HepG2 (cell line): ENCODE measurements around the gene SNAPC3. TPM values are rescaled to one million over a fixed set of nuclear protein-coding genes. Genes with fewer than 3 reads are reported as not detected.
A peak's percentile ranks its signal among the peaks of the same experiment; 100 is the strongest.

Experiments used
- ATAC-seq: fragments of 200-7000 bp; cut with Tn5 transposase; 3 replicates; pipeline ENCODE4 v1.9.1; 2020; ENCODE audit warnings: mild to moderate bottlenecking, moderate library complexity
- BruUV-seq: library from RNA; stranded (reverse); fragments of 400-500 nt; replicated peaks from 2 replicates; lab custom pipeline; 2021; lab: Mats Ljungman, UMichigan
- CTCF ChIA-PET: fragments of 300-600 bp; formaldehyde crosslinking; extraction: SDS; loops from one replicate; lab custom pipeline; 2021; ENCODE audit warnings: low total read pairs, inconsistent platforms, low intra/inter-chr PET ratio; lab: Yijun Ruan, JAX
- POLR2A ChIA-PET: fragments of 350-600 bp; sonication (Branson Sonifier 250); formaldehyde crosslinking; loops from one replicate; lab custom pipeline; 2020; ENCODE audit warnings: antibody characterized with exemption, inconsistent platforms; lab: Yijun Ruan, JAX
- DNase-seq: peaks from one replicate; pipeline ENCODE4 v3.0.0-alpha.2; 2015; ENCODE audit warnings: low spot score
- FAIRE-seq: peaks from 3 replicates; lab custom pipeline; 2011; peaks lifted over from hg19 to GRCh38; lab: Jason Lieb, UNC
- H2AFZ ChIP-seq: one replicate; pipeline ENCODE4 v1.6.1; 2011; ENCODE audit warnings: low read length, inconsistent platforms
- H3K27ac ChIP-seq: fragments of 300-600 bp; 3 replicates; pipeline ENCODE4 v1.8.0; 2011; ENCODE audit warnings: mixed run types, mild to moderate bottlenecking, mixed read lengths, low read length, inconsistent platforms; ENCODE audit not compliant: insufficient read depth; ENCODE audit errors: extremely low read length
- H3K27me3 ChIP-seq, 2 experiments: fragments of 200-600 bp in 1 of 2; 2 replicates in 1 of 2; 3 replicates in 1 of 2; pipeline versions ENCODE4 v1.6.0 to v1.8.0; 2011; ENCODE audit warnings: low read length in 2 of 2, mild to moderate bottlenecking in 2 of 2, moderate library complexity in 2 of 2, inconsistent platforms in 1 of 2; ENCODE audit not compliant: insufficient read depth in 2 of 2, control insufficient read depth in 1 of 2
- H3K36me3 ChIP-seq, 2 experiments: fragments of 200-600 bp in 1 of 2; replicated peaks in 1 of 2; 2 replicates in 1 of 2; 3 replicates in 1 of 2; pipeline versions ENCODE4 v1.5.1 to v1.8.0; 2011; ENCODE audit warnings: low read length in 2 of 2, inconsistent platforms in 1 of 2; ENCODE audit not compliant: insufficient read depth in 2 of 2, control insufficient read depth in 1 of 2
- H3K4me1 ChIP-seq: 2 replicates; pipeline ENCODE4 v1.5.1; 2012; ENCODE audit warnings: low read length, inconsistent platforms; ENCODE audit not compliant: insufficient read depth
- H3K4me2 ChIP-seq: 2 replicates; pipeline ENCODE4 v1.6.0; 2011; ENCODE audit warnings: low read depth, low read length, inconsistent platforms
- H3K4me3 ChIP-seq, 3 experiments: fragments of 200-600 bp in 1 of 3; sonication (generic), shearing (Covaris generic) in 1 of 3; replicated peaks in 1 of 3; 2 replicates each; pipeline ENCODE4 v1.5.1; 2011 to 2016; ENCODE audit warnings: low read length in 3 of 3, inconsistent platforms in 2 of 3, low read depth in 2 of 3, mild to moderate bottlenecking in 2 of 3, control low read depth in 1 of 3, mixed read lengths in 1 of 3; ENCODE audit not compliant: insufficient read depth in 1 of 3
- H3K79me2 ChIP-seq: one replicate; pipeline ENCODE4 v1.6.1; 2011; ENCODE audit warnings: low read length, inconsistent platforms; ENCODE audit not compliant: insufficient read depth
- H3K9ac ChIP-seq: 2 replicates; pipeline ENCODE4 v1.6.0; 2011; ENCODE audit warnings: mild to moderate bottlenecking, low read depth, low read length, inconsistent platforms; ENCODE audit not compliant: insufficient read depth
- H3K9me3 ChIP-seq: 2 replicates; pipeline ENCODE4 v1.5.1; 2012; ENCODE audit warnings: mild to moderate bottlenecking, low read length
- H4K20me1 ChIP-seq: 2 replicates; pipeline ENCODE4 v1.6.0; 2011; ENCODE audit warnings: inconsistent platforms, mild to moderate bottlenecking, low read length, moderate library complexity; ENCODE audit not compliant: insufficient read depth
- FOXA3 ChIP-seq: IDR thresholded peaks from 2 replicates; pipeline ENCODE4 v1.6.1; 2016; ENCODE audit warnings: missing genetic modification reagents, missing compliant biosample characterization
- KDM3A ChIP-seq: IDR thresholded peaks from 2 replicates; pipeline ENCODE4 v1.6.1; 2018; ENCODE audit warnings: low read depth, missing compliant biosample characterization
- NFYB ChIP-seq: sonication (generic); formaldehyde crosslinking; IDR thresholded peaks from 2 replicates; pipeline ENCODE4 v1.4.0; 2020; ENCODE audit warnings: missing genetic modification reagents
- NFYC ChIP-seq: IDR thresholded peaks from 2 replicates; pipeline ENCODE4 v1.6.1; 2016; ENCODE audit warnings: missing genetic modification reagents, missing compliant biosample characterization
- RBM22 ChIP-seq: fragments of 200-400 bp; formaldehyde crosslinking; optimal IDR thresholded peaks from 2 replicates; pipeline ENCODE3; 2017; ENCODE audit warnings: mild to moderate bottlenecking, low read length, moderate library complexity
- STAG1 ChIP-seq: sonication (generic); formaldehyde crosslinking; IDR thresholded peaks from 2 replicates; pipeline ENCODE4 v1.4.0; 2020; ENCODE audit warnings: missing genetic modification reagents
- WGBS: methylation state at CpG from one replicate; pipeline ENCODE4 v1.1.6; 2017; ENCODE audit warnings: low lambda C conversion rate; 5-methylcytosine and 5-hydroxymethylcytosine counted together
- in situ Hi-C: cut with HindIII; loops from 2 replicates; pipeline ENCODE4 v1.10.0; 2017; ENCODE audit warnings: low pct_unique_long_range_greater_than_20kb; ENCODE audit not compliant: extremely low pct_ligation_motif_present
- intact Hi-C: fragments of 100-400 bp; cut with micrococcal nuclease; formaldehyde crosslinking; loops from one replicate; pipeline ENCODE4 v1.10.0; 2022; ENCODE audit not compliant: unreplicated experiment
- polyA plus RNA-seq, 8 experiments: library from polyadenylated mRNA; depleted of rRNA in 3 of 8; stranded (reverse) in 7 of 8; unstranded in 1 of 8; fragments of >200 nt; fragmentation: Illumina TruSeq in 4 of 8; extraction: Trizol in 4 of 8; gene quantifications; 2 replicates each; pipeline versions ENCODE4 v1.2.1 to v1.2.3, GENCODE V29; 2011 to 2016; ENCODE audit warnings: low read depth in 4 of 8, missing spikeins in 1 of 8, mixed read lengths in 1 of 8; ENCODE audit not compliant: insufficient read depth in 1 of 8
- total RNA-seq, 5 experiments: library from RNA; depleted of rRNA; stranded (reverse); fragments of >200 nt; fragmentation: Illumina TruSeq; extraction: Trizol; gene quantifications; 2 replicates each; pipeline ENCODE4 v1.2.3, GENCODE V29; 2016; ENCODE audit warnings: low read depth in 1 of 5
- TF ChIP-seq, protein P1 (sequence below): sonication (generic); formaldehyde crosslinking; IDR thresholded peaks from 2 replicates; pipeline ENCODE4 v1.5.0; 2020; ENCODE audit warnings: mild to moderate bottlenecking, missing genetic modification reagents, moderate library complexity

SNAPC3 gene
- total and polyA plus RNA-seq, 2 of the 13 experiments (the other 11 are each of a cell fraction or from before 2014, with no cell fraction given) = 25.6 to 26.0 TPM

DNA sequence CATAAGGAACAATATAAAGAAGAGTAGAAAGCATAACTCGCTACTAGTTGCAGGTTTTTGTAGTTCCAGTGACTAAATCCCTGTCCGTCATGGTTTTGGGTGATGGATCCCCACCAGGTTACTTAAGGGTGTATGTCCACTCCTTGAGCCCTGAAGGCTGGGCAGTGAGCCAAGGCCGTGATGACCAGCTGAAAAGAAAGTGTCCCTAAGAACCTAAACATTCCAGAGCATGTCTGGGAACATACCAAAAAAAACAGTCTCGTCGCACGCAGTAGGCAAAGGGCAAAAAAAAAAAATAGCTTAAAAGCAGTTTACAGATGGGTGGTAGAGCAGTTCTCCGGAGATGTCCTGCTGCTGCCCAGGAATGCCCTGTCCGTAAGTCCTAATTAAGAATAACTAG is 21.4 kb upstream of the SNAPC3 start (continued):
- no peak for TF ChIP-seq RBM22

DNA sequence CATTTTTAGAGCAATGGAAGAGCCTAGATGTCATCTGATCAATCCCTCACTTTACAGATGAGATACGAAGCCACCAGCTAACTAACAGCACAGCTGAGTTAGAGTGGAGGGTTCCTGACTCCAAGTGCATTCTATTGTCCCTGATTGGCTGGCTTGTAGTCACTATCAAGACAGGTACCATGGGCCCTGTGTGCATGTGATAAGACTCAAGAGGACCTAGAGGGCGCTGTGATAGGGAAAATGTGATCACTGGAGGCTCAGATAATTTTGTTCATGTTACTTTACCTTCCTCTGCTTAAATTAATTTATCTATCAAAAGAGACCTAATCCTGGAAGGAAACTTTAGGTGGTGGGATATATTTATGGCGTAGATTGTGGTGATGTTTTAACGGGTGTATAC is 19.5 kb upstream of the SNAPC3 start:
- Histone ChIP-seq H3K27me3 (no peaks in the 10 kb centered on the region), H3K4me3 (no peak overlapping the region), H3K4me2 (no peak overlapping the region), H2AFZ (no peak overlapping the region), H3K4me1 (0 out of 2 replicates have a peak, but pooled peaks cover 13% of the 10 kb centered on the region), H4K20me1 (no peaks in the 10 kb centered on the region), H3K9me3 (no peaks in the 10 kb centered on the region), H3K79me2 (no peaks in the 10 kb centered on the region), H3K27ac (no peak overlapping the region), H3K9ac (no peak overlapping the region), H3K36me3 (no peaks in the 10 kb centered on the region)
- POLR2A ChIA-PET = no interaction called here
- FAIRE-seq (no peak), ATAC-seq (peak; percentile 89), DNase-seq (peak; percentile 56)
- intact Hi-C loops (no loop called here), in situ Hi-C loops (loop anchor here (25.0 kb wide), 1 partner anchor 116 kb away; no protein-coding TSS in a partner anchor)
- CTCF ChIA-PET = no interaction called here
- WGBS = 60% methylated on average over 4 of the region's 4 CpGs
- no TSS peak for BruUV-seq
- TF ChIP-seq FOXA3 (CRISPR knock-in tag) = no peak
- peak; percentile 15; the same call in 1 of the 2 replicates for TF ChIP-seq STAG1 (CRISPR knock-in tag)
- TF ChIP-seq KDM3A = no peak
- TF ChIP-seq NFYC (CRISPR knock-in tag) = peak; percentile 18; the same call in 1 of the 2 replicates
- TF ChIP-seq NFYB (CRISPR knock-in tag) = peak; percentile 34
- TF ChIP-seq, protein P1, sequence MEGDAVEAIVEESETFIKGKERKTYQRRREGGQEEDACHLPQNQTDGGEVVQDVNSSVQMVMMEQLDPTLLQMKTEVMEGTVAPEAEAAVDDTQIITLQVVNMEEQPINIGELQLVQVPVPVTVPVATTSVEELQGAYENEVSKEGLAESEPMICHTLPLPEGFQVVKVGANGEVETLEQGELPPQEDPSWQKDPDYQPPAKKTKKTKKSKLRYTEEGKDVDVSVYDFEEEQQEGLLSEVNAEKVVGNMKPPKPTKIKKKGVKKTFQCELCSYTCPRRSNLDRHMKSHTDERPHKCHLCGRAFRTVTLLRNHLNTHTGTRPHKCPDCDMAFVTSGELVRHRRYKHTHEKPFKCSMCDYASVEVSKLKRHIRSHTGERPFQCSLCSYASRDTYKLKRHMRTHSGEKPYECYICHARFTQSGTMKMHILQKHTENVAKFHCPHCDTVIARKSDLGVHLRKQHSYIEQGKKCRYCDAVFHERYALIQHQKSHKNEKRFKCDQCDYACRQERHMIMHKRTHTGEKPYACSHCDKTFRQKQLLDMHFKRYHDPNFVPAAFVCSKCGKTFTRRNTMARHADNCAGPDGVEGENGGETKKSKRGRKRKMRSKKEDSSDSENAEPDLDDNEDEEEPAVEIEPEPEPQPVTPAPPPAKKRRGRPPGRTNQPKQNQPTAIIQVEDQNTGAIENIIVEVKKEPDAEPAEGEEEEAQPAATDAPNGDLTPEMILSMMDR (CRISPR knock-in tag) = peak; percentile 59
